T1000 (cell line): ENCODE results near the gene DLX5.

Experiments used
- DNase-seq: peaks from one replicate; lab custom pipeline; 2025; ENCODE audit warnings: mixed read lengths; lab: John Stamatoyannopoulos, UW

DLX5 gene

GRCh38 chr7:97018126-97018601 is 6.5 kb downstream of the DLX5 start:
- DNase-seq: no peak

- DNase-seq: no peak
Measured at GRCh38 chr7:97017192-97018125, 7.2 kb downstream of the DLX5 start.

- DNase-seq: no peak
Measured at GRCh38 chr7:97016381-97017191, 8.0 kb downstream of the DLX5 start.

GRCh38 chr7:97015756-97016380 is 8.8 kb downstream of the DLX5 start:
- DNase-seq: no peak

GRCh38 chr7:97015279-97015678 is 9.4 kb downstream of the DLX5 start:
- no peak for DNase-seq

- DNase-seq: no peak
Measured at GRCh38 chr7:97014145-97014750, 10.4 kb downstream of the DLX5 start.

GRCh38 chr7:97013845-97014134 is 10.8 kb downstream of the DLX5 start:
- no peak for DNase-seq

- no peak for DNase-seq
Measured at GRCh38 chr7:97013134-97013844, 11.3 kb downstream of the DLX5 start.

GRCh38 chr7:97012365-97013133 is 12.1 kb downstream of the DLX5 start:
- DNase-seq: no peak

GRCh38 chr7:97011536-97012364 is 12.9 kb downstream of the DLX5 start:
- no peak for DNase-seq

GRCh38 chr7:97011104-97011503 is 13.5 kb downstream of the DLX5 start:
- DNase-seq: no peak

- no peak for DNase-seq
Measured at GRCh38 chr7:97009753-97010732, 14.6 kb downstream of the DLX5 start.

- no peak for DNase-seq
Measured at GRCh38 chr7:97008275-97008917, 16.2 kb downstream of the DLX5 start.

GRCh38 chr7:97007583-97007861 is 17.1 kb downstream of the DLX5 start:
- no peak for DNase-seq

- no peak for DNase-seq
Measured at GRCh38 chr7:97006816-97007582, 17.6 kb downstream of the DLX5 start.

GRCh38 chr7:97006055-97006815 is 18.4 kb downstream of the DLX5 start:
- DNase-seq: no peak
